DND-41 (cell line): ENCODE data around the gene TLCD3B.

ENCODE experiments used
- ATAC-seq: fragments of 200-7000 bp; cut with Tn5 transposase; 3 replicates; pipeline ENCODE4 v1.9.1; 2021; ENCODE audit warnings: low read depth; ENCODE audit not compliant: insufficient read depth
- DNase-seq: peaks from one replicate; pipeline ENCODE4 v3.0.0-alpha.2; 2020
- H2AFZ ChIP-seq: 2 replicates; pipeline ENCODE4 v1.6.0; 2012; ENCODE audit warnings: low read depth, low read length
- H3K27ac ChIP-seq: 2 replicates; pipeline ENCODE4 v1.5.1; 2012; ENCODE audit warnings: low read length, inconsistent platforms
- H3K27me3 ChIP-seq: fragments of 200-600 bp; sonication (generic); 2 replicates; pipeline ENCODE4 v1.6.0; 2012; ENCODE audit warnings: low read length, mild to moderate bottlenecking, inconsistent platforms; ENCODE audit not compliant: insufficient read depth, poor library complexity
- H3K36me3 ChIP-seq: 2 replicates; pipeline ENCODE4 v1.5.1; 2012; ENCODE audit warnings: low read length, inconsistent platforms; ENCODE audit not compliant: insufficient read depth
- H3K4me1 ChIP-seq: 2 replicates; pipeline ENCODE4 v1.5.1; 2012; ENCODE audit warnings: mild to moderate bottlenecking, low read length; ENCODE audit not compliant: insufficient read depth
- H3K4me2 ChIP-seq: 2 replicates; pipeline ENCODE4 v1.6.0; 2012; ENCODE audit warnings: mild to moderate bottlenecking, moderate library complexity, low read length, inconsistent platforms; ENCODE audit not compliant: insufficient read depth
- H3K4me3 ChIP-seq, 2 experiments: fragments of 200-600 bp in 1 of 2; shearing (Covaris generic) in 1 of 2; 2 replicates each; pipeline ENCODE4 v1.5.1; 2012 to 2016; ENCODE audit warnings: inconsistent platforms in 2 of 2, low read length in 2 of 2, mild to moderate bottlenecking in 2 of 2, low read depth in 1 of 2, moderate library complexity in 1 of 2
- H3K79me2 ChIP-seq: 2 replicates; pipeline ENCODE4 v1.6.0; 2012; ENCODE audit warnings: low read length, inconsistent platforms; ENCODE audit not compliant: insufficient read depth
- H3K9ac ChIP-seq: 2 replicates; pipeline ENCODE4 v1.6.0; 2012; ENCODE audit warnings: low read depth, mild to moderate bottlenecking, inconsistent platforms, low read length, moderate library complexity
- H3K9me3 ChIP-seq: 2 replicates; pipeline ENCODE4 v1.5.1; 2012; ENCODE audit warnings: low read length, moderate library complexity, mild to moderate bottlenecking, inconsistent platforms; ENCODE audit not compliant: insufficient read depth, severe bottlenecking
- H4K20me1 ChIP-seq: 2 replicates; pipeline ENCODE4 v1.6.0; 2012; ENCODE audit warnings: low read length; ENCODE audit not compliant: insufficient read depth
- EZH2 ChIP-seq: IDR thresholded peaks from 3 replicates; pipeline ENCODE4 v1.6.1; 2012; ENCODE audit warnings: borderline replicate concordance, low read depth, mild to moderate bottlenecking, moderate library complexity, low read length, inconsistent platforms; ENCODE audit not compliant: severe bottlenecking
- TF ChIP-seq, protein P1 (sequence below): IDR thresholded peaks from 2 replicates; pipeline ENCODE4 v1.5.1; 2012; ENCODE audit warnings: borderline replicate concordance, low read length, moderate library complexity, mild to moderate bottlenecking; ENCODE audit not compliant: poor library complexity, severe bottlenecking; ENCODE audit errors: extremely low read depth

TLCD3B gene

DNA sequence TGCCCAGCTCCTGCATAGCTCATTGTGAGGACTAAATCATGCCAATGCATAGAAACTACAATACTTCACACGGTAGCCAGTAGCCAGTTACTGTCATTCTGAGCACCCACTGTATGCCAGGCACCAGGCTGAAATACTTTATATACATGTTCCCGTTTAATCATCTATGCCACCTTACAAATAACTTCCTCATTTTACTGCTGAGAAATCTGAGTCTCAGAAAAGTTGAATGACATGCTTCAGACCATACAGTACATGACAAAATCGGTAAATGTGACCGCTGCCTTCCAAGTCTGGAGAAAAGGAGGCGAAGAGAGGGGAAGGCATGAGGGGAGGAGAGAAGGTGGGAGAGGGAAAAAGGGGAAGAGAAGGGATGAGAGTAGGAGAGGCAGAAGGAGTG lies 9.2 kb upstream of the TLCD3B start:
- H3K79me2 ChIP-seq = no peaks in the 10 kb centered on the region
- TF ChIP-seq, protein P1, sequence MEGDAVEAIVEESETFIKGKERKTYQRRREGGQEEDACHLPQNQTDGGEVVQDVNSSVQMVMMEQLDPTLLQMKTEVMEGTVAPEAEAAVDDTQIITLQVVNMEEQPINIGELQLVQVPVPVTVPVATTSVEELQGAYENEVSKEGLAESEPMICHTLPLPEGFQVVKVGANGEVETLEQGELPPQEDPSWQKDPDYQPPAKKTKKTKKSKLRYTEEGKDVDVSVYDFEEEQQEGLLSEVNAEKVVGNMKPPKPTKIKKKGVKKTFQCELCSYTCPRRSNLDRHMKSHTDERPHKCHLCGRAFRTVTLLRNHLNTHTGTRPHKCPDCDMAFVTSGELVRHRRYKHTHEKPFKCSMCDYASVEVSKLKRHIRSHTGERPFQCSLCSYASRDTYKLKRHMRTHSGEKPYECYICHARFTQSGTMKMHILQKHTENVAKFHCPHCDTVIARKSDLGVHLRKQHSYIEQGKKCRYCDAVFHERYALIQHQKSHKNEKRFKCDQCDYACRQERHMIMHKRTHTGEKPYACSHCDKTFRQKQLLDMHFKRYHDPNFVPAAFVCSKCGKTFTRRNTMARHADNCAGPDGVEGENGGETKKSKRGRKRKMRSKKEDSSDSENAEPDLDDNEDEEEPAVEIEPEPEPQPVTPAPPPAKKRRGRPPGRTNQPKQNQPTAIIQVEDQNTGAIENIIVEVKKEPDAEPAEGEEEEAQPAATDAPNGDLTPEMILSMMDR = no peak
- TF ChIP-seq EZH2 = no peak
- no peak overlapping the region for H3K4me2 ChIP-seq
- no peaks in the 10 kb centered on the region for H3K27me3 ChIP-seq
- H3K36me3 ChIP-seq = no peaks in the 10 kb centered on the region
- no peak overlapping the region for H3K4me3 ChIP-seq
- H4K20me1 ChIP-seq = no peaks in the 10 kb centered on the region
- DNase-seq = no peak
- no peak overlapping the region for H3K9ac ChIP-seq
- no peak for ATAC-seq
- no peak overlapping the region for H3K27ac ChIP-seq
- H3K4me1 ChIP-seq = no peaks in the 10 kb centered on the region
- H3K9me3 ChIP-seq = no peaks in the 10 kb centered on the region
- no peak overlapping the region for H2AFZ ChIP-seq

DNA sequence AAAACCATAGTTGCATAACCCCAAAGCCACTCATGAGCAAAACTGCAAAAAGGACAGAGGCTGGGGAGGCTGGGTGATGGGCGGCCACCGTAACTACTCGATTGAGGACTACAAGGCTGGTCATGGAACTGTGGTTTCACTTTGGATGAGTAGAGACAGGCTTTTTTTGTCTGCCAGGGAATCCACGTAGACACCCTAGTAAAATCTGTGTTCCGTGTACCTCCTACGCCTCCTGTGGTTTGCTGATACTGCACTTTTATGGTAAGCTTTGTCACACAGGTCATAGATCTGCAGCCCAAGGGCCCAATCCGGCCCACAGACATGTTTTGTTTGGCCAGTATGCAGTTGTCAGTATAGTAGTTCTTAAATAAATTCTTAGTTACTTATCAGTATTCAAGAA lies 2.2 kb upstream of the TLCD3B start:
- H3K27ac ChIP-seq = no peak overlapping the region

DNA sequence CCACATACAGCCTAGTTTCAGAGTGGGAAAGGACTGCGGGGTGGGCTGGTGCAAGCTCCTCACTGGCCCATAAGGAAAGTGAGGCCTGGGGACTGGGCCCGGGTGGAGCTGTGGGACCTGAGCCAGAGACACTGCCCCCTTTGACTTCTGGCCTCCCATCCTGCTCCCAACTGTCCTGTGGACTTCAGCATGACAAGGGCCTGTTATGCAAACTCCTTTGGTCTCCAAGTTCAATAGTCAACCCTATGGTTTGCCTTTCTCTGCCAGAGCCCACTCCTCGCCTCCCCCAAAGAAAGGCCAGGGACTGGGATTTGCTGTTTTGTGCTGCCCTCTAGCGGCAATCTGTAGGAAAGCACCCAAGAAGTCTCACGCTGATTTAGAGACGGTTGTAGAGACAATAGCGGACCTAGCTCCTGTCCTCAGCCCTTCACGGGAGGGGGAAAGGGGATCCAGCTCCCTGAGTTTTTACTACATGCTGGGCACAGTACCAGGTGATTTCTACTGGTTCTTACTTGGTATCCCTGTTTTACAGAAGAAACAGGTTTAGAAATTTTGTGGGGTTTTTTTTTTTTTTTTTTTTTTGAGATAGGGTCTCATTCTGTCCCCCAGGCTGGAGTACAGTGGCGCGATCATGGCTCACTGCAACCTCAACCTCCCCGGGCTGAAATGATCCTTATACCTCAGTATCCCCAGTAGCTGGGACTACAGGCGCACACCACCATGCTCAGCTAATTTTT lies 1.2 kb upstream of the TLCD3B start:
- H3K4me3 ChIP-seq = no peak overlapping the region
- DNase-seq (peak; percentile 80), ATAC-seq (peak; percentile 78)
- H3K9me3 ChIP-seq = no peaks in the 10 kb centered on the region
- no peaks in the 10 kb centered on the region for H3K27me3 ChIP-seq
- H3K27ac ChIP-seq = no peak overlapping the region
- no peaks in the 10 kb centered on the region for H3K36me3 ChIP-seq
- H4K20me1 ChIP-seq = peaks cover 9% of the 10 kb centered on the region; the same call in 1 of the 2 replicates
- TF ChIP-seq, protein P1 = peak; percentile 98
- no peak for TF ChIP-seq EZH2
- peak overlapping the region; percentile 48; the same call in 1 of the 2 replicates for H2AFZ ChIP-seq
- H3K79me2 ChIP-seq = no peaks in the 10 kb centered on the region
- no peaks in the 10 kb centered on the region for H3K4me1 ChIP-seq
- H3K9ac ChIP-seq = no peak overlapping the region
- H3K4me2 ChIP-seq = no peak overlapping the region

More for the DNA sequence above, 2.2 kb upstream of the TLCD3B start:
- no peak overlapping the region for H3K9ac ChIP-seq
- H2AFZ ChIP-seq = no peak overlapping the region
- TF ChIP-seq, protein P1 = no peak
- no peak for TF ChIP-seq EZH2
- H3K27me3 ChIP-seq = no peaks in the 10 kb centered on the region
- no peaks in the 10 kb centered on the region for H3K9me3 ChIP-seq
- no peaks in the 10 kb centered on the region for H3K79me2 ChIP-seq
- H4K20me1 ChIP-seq = peaks cover 5% of the 10 kb centered on the region; the same call in 1 of the 2 replicates
- H3K36me3 ChIP-seq = no peaks in the 10 kb centered on the region
- no peak for DNase-seq
- no peaks in the 10 kb centered on the region for H3K4me1 ChIP-seq
- no peak for ATAC-seq
- no peak overlapping the region for H3K4me2 ChIP-seq
- H3K4me3 ChIP-seq = no peak overlapping the region

DNA sequence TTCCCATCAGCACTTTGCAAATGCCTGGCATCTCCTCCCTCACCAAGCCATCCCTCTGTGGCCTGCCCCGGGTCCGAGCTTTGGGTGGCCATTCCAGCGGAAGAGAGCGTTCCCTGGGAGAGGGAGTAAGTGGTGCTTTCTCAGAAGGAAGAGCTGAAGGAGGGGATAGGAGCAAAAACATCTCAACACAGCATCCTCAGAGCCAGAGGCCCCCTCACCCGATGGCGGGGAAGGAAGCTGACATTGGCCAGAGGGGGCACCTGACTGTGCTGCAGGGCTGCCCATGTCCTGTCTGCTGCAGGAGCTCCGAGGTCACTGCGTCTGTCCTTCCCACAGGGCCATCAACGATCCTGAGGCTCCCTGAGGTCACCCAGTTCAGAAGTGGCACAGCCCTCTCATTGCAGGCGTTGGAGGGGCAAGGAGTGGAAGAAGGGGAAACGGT lies 427 bp upstream of the TLCD3B start:
- H3K9me3 ChIP-seq = no peaks in the 10 kb centered on the region
- TF ChIP-seq EZH2 = no peak
- TF ChIP-seq, protein P1 = no peak
- H3K27ac ChIP-seq = no peak overlapping the region
- peaks cover 9% of the 10 kb centered on the region; the same call in 1 of the 2 replicates for H4K20me1 ChIP-seq
- H2AFZ ChIP-seq = no peak overlapping the region
- no peaks in the 10 kb centered on the region for H3K4me1 ChIP-seq
- no peak overlapping the region for H3K9ac ChIP-seq
- no peaks in the 10 kb centered on the region for H3K36me3 ChIP-seq
- H3K79me2 ChIP-seq = no peaks in the 10 kb centered on the region
- no peak for DNase-seq
- 0 out of 2 replicates have a peak overlapping the region, but pooled peaks have one; percentile 28 for H3K4me2 ChIP-seq
- no peaks in the 10 kb centered on the region for H3K27me3 ChIP-seq
- no peak overlapping the region for H3K4me3 ChIP-seq
- no peak for ATAC-seq
